Mucosa of rectum (tissue), 2 donors: ENCODE data around the gene ALKAL2.

ENCODE experiments used
- H3K27ac ChIP-seq, 2 donors: one replicate each; pipeline ENCODE4 v1.7.0; 2013; ENCODE audit warnings: inconsistent platforms in 2 of 2, low read depth in 2 of 2, low read length in 2 of 2
- H3K27me3 ChIP-seq, 2 donors: one replicate each; pipeline ENCODE4 v1.7.0; 2013; ENCODE audit warnings: low read length in 2 of 2; ENCODE audit not compliant: control insufficient read depth in 2 of 2, insufficient read depth in 2 of 2
- H3K36me3 ChIP-seq, 2 donors: one replicate each; pipeline ENCODE4 v1.7.0; 2013; ENCODE audit warnings: low read length in 2 of 2; ENCODE audit not compliant: control insufficient read depth in 2 of 2, insufficient read depth in 2 of 2
- H3K4me1 ChIP-seq, 2 donors: one replicate each; pipeline ENCODE4 v1.7.0; 2013; ENCODE audit warnings: low read length in 2 of 2, mild to moderate bottlenecking in 1 of 2; ENCODE audit not compliant: control insufficient read depth in 2 of 2, insufficient read depth in 2 of 2
- H3K4me3 ChIP-seq, 2 donors: one replicate each; pipeline ENCODE4 v1.7.0; 2013; ENCODE audit warnings: low read length in 2 of 2
- H3K9ac ChIP-seq, 2 donors: one replicate each; pipeline ENCODE4 v1.7.0; 2013; ENCODE audit warnings: low read length in 2 of 2, low read depth in 1 of 2, mild to moderate bottlenecking in 1 of 2
- H3K9me3 ChIP-seq, 2 donors: one replicate each; pipeline ENCODE4 v1.7.0; 2013; ENCODE audit warnings: low read length in 2 of 2; ENCODE audit not compliant: control insufficient read depth in 2 of 2
- donor health status: healthy.
- donor health status: Normal muscosa, but diverticular disease.

The ALKAL2 gene

DNA sequence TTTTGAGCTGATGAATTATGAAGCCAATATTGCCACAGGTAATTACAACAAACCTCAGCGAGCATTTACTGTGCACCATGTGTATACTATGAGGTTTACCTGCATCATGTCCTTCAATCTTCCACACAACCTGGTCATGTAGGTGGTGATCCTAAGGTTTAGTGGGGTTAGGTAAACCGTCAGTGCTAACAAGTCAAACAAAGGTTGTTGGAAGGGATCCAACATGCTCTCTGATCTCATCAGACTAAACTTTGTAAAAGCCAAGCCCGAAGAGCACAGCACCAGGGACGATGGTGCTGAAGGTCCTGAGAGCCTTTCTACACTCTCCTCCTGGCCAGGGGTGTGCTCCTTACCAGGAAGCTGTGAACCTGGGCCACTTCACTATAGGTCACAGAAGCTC is 53.5 kb downstream of the ALKAL2 start:
- Histone ChIP-seq H3K9ac (no peak overlapping the region), H3K9me3 (no peaks in the 10 kb centered on the region), H3K36me3 (peaks cover 14 to 18% of the 10 kb centered on the region in 2 donors), H3K4me1 (no peaks in the 10 kb centered on the region), H3K27me3 (no peaks in the 10 kb centered on the region), H3K27ac (no peak overlapping the region), H3K4me3 (no peak overlapping the region)

DNA sequence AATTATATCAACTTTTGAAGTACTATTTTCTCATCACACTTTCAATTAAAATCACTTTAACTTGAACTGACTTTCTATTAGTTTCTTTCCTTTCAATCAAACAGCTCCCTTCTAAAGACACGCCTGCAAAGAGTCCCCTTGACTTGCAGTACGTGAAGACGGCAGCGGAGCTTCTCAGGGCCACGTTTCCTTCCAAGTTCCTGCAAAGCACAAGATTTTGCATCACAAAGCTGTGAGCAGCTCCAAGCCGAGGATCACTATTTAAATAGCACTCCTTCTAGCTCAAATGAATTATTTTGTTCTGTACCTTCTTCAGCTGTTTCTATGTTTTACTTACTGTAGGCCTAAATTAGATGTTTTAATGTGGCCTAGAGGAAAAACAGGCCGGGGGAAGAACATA is 54.9 kb downstream of the ALKAL2 start:
- no peaks in the 10 kb centered on the region for H3K9me3 ChIP-seq
- no peaks in the 10 kb centered on the region for H3K27me3 ChIP-seq
- no peak overlapping the region for H3K4me3 ChIP-seq
- peaks cover 21 to 22% of the 10 kb centered on the region in 2 donors for H3K36me3 ChIP-seq
- no peak overlapping the region for H3K27ac ChIP-seq
- no peaks in the 10 kb centered on the region for H3K4me1 ChIP-seq
- no peak overlapping the region for H3K9ac ChIP-seq

DNA sequence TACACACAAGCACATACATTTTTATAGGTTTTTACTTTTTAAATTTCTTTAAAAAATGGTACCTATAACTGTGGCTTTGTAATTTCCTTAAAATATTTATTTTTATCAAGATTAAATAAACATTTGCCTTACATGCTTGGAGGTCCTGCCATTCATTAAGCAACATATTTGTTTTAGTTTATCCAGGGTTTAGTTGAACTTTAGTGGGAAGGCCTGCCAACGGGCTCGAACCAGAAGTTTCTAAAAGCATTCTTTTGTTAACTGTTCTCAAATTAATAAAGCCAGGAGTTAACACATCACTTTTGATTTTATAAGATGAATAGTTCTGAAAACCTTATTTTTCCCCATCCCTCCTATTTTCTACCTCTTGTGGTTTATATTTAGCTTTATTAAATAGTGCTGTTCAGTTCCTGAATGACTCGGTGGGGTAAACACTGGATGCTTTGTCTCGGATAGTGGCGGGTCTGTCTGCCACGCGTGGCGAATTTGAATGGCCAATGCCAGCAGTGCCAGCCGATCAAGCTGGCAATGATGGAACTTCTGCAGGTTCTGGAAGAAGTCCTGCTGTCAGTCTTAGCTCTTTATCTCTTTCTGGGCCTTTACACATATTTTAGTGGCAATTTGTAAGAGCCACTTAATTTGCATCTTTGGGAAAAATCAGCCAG is 56.2 kb downstream of the ALKAL2 start:
- Histone ChIP-seq H3K27ac (no peak overlapping the region), H3K9me3 (no peaks in the 10 kb centered on the region), H3K27me3 (no peaks in the 10 kb centered on the region), H3K36me3 (peaks cover 26 to 29% of the 10 kb centered on the region in 2 donors), H3K4me1 (no peaks in the 10 kb centered on the region), H3K4me3 (no peak overlapping the region), H3K9ac (no peak overlapping the region)
